ENCODE data around the gene DUSP9. TPM values are rescaled to one million over a fixed set of nuclear protein-coding genes. Genes with fewer than 3 reads are reported as not detected.
"Not testable (repeated sequence)": the region's sequence is repeated elsewhere in the genome, so short reads cannot be mapped to it uniquely, and the experiment has no call there.

The DUSP9 gene
- total RNA-seq, 1 donor from 2014 or later, result not detected

DNA sequence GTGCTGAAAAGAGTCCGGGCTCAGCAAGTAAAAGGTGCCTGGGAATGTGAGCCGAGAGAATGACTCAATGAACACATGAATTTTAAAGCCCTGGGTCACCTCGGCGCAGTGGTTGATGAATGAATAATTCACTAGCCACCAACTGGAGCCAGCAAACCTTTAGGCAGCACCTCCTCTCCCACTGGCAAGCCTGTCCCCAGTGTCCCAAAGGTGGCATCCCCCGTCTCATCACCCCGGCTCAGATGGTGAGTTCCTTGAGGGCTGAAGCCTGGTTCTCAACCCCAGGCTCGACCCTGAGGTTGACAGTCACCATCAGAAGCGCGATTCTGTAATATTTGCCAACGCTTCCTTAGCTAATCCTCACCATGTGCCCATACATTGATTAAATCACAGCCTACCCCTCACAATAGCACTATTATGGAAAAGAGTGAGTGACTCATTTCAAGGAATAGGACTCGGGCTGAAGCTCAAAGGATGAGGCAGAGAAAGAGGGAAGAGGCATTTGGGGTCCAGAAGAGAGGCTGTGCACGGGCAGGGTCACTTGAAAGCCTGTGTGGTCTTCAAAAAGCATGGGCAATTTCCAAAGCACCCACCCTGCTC is 45.4 kb upstream of the DUSP9 start:
- H3K4me3 ChIP-seq, result no peak overlapping the region
- no peaks in the 10 kb centered on the region for H3K27me3 ChIP-seq
- intact Hi-C loops (cut with DNase I), result no loop called here
- no peak for DNase-seq (ENCODE audit: low spot score in 2 of 2)
- TF ChIP-seq, protein P1, sequence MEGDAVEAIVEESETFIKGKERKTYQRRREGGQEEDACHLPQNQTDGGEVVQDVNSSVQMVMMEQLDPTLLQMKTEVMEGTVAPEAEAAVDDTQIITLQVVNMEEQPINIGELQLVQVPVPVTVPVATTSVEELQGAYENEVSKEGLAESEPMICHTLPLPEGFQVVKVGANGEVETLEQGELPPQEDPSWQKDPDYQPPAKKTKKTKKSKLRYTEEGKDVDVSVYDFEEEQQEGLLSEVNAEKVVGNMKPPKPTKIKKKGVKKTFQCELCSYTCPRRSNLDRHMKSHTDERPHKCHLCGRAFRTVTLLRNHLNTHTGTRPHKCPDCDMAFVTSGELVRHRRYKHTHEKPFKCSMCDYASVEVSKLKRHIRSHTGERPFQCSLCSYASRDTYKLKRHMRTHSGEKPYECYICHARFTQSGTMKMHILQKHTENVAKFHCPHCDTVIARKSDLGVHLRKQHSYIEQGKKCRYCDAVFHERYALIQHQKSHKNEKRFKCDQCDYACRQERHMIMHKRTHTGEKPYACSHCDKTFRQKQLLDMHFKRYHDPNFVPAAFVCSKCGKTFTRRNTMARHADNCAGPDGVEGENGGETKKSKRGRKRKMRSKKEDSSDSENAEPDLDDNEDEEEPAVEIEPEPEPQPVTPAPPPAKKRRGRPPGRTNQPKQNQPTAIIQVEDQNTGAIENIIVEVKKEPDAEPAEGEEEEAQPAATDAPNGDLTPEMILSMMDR (IDR thresholded peaks at IDR 0.05), result no peak
- no peaks in the 10 kb centered on the region for H3K36me3 ChIP-seq
- no peaks in the 10 kb centered on the region for H3K4me1 ChIP-seq
- H3K27ac ChIP-seq, result no peak overlapping the region
- no peaks in the 10 kb centered on the region for H3K9me3 ChIP-seq

DNA sequence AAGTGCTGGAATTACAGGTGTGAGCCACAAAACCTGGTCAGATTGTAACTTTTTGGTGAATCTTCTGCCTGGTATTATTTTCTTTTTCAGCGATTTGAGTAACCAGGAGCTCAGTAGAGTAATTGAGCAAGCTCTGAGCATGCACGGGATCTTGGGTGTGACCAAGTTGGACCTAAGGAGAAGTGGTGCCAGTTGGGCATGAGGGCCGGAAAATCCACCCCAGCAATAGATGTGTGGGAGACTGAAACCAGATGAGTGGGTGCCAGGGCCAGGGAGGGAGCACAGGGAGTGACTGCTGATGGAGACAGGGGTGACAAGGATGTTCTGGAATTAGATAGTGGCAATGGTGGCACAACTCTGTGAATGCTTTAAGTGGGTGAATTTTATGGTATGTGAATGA is 44.4 kb upstream of the DUSP9 start:
- intact Hi-C loops (cut with DNase I), result no loop called here
- TF ChIP-seq, protein P1 (IDR thresholded peaks at IDR 0.05), result no peak
- H3K27ac ChIP-seq, result no peak overlapping the region

DNA sequence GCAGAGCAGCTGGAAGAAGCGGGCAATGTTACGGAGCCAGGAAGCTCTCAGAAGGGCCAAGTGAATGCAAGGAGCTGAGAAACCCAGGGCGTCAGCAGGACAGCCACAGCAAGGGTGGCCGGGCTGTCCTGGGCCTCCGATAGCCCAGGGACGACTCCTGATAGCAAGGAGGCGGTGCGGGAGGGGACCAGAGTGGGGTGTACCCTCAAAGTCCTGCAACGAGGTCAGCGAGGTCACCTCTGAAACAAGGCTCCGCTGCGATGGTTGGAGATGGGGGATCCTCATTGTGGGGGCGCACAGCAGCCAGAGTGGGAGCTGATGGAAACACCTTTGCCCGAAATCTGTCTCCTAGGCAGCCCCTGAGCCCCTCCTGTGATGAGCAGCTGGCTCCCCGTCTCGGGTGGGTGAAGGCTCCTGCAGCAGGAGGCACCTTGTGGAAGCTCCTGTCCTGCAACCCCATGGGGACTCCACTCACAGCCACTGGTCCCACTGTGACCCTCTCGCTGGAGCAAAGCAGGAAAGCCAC is 43.8 kb upstream of the DUSP9 start:
- intact Hi-C loops (cut with DNase I), result no loop called here
- TF ChIP-seq, protein P1 (IDR thresholded peaks at IDR 0.05), result no peak
- H3K27me3 ChIP-seq, result no peaks in the 10 kb centered on the region
- no peaks in the 10 kb centered on the region for H3K4me1 ChIP-seq
- H3K27ac ChIP-seq, result no peak overlapping the region
- H3K36me3 ChIP-seq, result no peaks in the 10 kb centered on the region
- no peaks in the 10 kb centered on the region for H3K9me3 ChIP-seq
- no peak overlapping the region for H3K4me3 ChIP-seq
- DNase-seq (ENCODE audit: low spot score in 2 of 2), result no peak

More for the DNA sequence above, 44.4 kb upstream of the DUSP9 start:
- Histone ChIP-seq H3K9me3 (no peaks in the 10 kb centered on the region), H3K27me3 (no peaks in the 10 kb centered on the region), H3K36me3 (no peaks in the 10 kb centered on the region), H3K4me1 (no peaks in the 10 kb centered on the region), H3K4me3 (no peak overlapping the region)
- DNase-seq (ENCODE audit: low spot score in 2 of 2), result no peak

DNA sequence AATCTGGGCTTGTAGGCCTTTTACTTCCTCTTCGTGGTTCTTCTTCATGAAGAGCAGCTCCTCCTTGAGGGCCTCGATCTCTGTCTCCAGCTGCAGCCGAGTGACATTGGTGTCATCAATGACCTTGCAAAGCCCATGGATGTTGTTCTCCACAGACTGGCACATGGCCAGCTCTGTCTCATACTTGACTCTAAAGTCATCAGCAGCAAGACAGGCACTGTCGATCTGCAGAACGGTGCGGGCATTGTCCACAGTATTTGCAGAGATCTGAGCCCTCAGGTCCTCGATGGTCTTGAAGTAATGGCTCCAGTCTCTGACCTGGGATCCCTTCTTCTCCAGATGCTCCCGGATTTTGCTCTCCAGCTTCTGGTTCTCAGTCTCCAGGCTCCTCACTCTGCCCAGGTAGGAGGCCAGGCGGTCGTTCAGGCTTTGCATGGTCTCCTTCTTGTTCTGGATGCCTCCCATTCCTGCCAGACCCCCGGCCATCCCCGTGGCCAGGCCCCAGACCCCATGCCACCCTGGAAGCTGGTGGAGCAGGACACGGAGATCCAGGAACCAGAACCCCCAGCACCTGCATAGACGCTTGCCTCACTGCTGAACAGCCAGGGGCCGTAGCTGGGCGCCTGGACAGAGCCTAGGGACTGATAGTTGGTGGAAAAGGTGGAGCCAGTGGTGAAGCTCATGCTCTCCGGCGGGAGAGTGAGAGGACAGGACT is 42.2 kb upstream of the DUSP9 start:
- H3K4me3 ChIP-seq; intact Hi-C loops (cut with DNase I); H3K36me3 ChIP-seq; H3K4me1 ChIP-seq; H3K9me3 ChIP-seq; H3K27me3 ChIP-seq; H3K27ac ChIP-seq; DNase-seq (ENCODE audit: low spot score in 2 of 2): not testable (repeated sequence)

DNA sequence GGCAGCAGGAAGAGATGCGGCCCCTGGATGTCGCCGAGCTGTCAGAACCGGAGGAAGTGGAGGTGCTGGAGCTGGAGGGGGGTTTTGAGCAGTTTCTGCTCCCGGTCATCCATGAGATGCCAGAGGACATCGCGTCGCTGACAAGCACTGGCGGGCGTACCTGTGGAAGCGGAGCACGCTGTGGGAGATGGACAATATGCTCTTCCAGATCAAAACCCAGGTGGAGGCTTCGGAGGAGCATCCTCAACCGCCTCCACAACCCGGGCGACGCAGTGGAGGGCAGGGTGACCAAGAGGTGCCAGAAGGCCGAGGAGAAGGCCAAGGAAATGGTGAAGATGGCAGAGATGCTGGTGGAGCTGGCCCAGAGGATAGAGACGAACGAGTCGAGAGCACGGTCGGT is 40.5 kb upstream of the DUSP9 start:
- TF ChIP-seq, protein P1 (IDR thresholded peaks at IDR 0.05), result no peak
- Histone ChIP-seq H3K27ac (no peak overlapping the region), H3K36me3 (no peaks in the 10 kb centered on the region), H3K4me3 (no peak overlapping the region), H3K4me1 (no peaks in the 10 kb centered on the region), H3K9me3 (no peaks in the 10 kb centered on the region), H3K27me3 (no peaks in the 10 kb centered on the region)
- no peak for DNase-seq (ENCODE audit: low spot score in 2 of 2)
- intact Hi-C loops (cut with DNase I), result no loop called here

DNA sequence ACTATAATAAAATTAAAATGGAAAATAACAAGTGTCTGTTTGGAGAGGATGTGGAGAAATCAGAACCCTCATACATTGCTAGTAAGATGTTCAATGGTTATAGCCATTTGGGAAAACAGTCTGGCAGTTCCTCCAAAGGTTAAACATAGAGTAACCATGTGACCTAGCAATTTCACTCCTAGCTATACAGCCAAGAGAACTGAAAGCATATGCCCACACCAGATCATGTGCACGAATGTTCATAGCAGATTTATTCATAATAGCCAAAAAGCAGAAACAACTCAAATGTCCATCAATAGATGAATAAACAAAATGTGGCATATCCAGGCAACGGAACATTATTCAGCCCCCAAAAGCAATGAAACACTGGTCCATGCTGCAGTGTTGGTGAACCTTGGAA is 38.6 kb upstream of the DUSP9 start:
- H3K9me3 ChIP-seq, result no peaks in the 10 kb centered on the region
- no peak overlapping the region for H3K27ac ChIP-seq
- H3K36me3 ChIP-seq, result no peaks in the 10 kb centered on the region
- no peaks in the 10 kb centered on the region for H3K27me3 ChIP-seq
- H3K4me1 ChIP-seq, result no peaks in the 10 kb centered on the region
- no peak overlapping the region for H3K4me3 ChIP-seq
- intact Hi-C loops (cut with DNase I), result no loop called here
- TF ChIP-seq, protein P1 (IDR thresholded peaks at IDR 0.05), result no peak
- DNase-seq (ENCODE audit: low spot score in 2 of 2), result no peak

Measured in ascending aorta (tissue), 2 donors.